H1 (cell line): ENCODE measurements around the gene CELF4. TPM values are rescaled to one million over a fixed set of nuclear protein-coding genes. Genes with fewer than 3 reads are reported as not detected.

Source experiments
- KDM1A ChIP-seq: fragments of 200-600, 300-600 bp; sonication (generic); IDR thresholded peaks from 2 replicates; pipeline ENCODE4 v1.7.1; 2016; ENCODE audit warnings: mild to moderate bottlenecking, low read length, borderline replicate concordance
- KDM5A ChIP-seq: fragments of 200-600 bp; IDR thresholded peaks from 2 replicates; pipeline ENCODE4 v1.7.1; 2012; ENCODE audit warnings: mild to moderate bottlenecking, low read length, inconsistent platforms, mixed read lengths
- NANOG ChIP-seq: IDR thresholded peaks from 2 replicates; pipeline ENCODE4 v1.6.1; 2011; ENCODE audit warnings: low read length, low read depth, mild to moderate bottlenecking, inconsistent platforms; ENCODE audit not compliant: insufficient read depth, poor library complexity, severe bottlenecking
- SIRT6 ChIP-seq: IDR thresholded peaks from one replicate; pipeline ENCODE4 v1.7.1; 2012; ENCODE audit warnings: low read length, inconsistent platforms
- SP2 ChIP-seq: IDR thresholded peaks from 2 replicates; pipeline ENCODE4 v1.6.1; 2012; ENCODE audit warnings: mild to moderate bottlenecking, low read length, inconsistent platforms
- TAF7 ChIP-seq: optimal IDR thresholded peaks from 2 replicates; pipeline ENCODE3; 2011; ENCODE audit warnings: low read depth, mild to moderate bottlenecking, inconsistent platforms, low read length, moderate library complexity, borderline replicate concordance
- polyA plus RNA-seq, 7 experiments: library from polyadenylated mRNA; depleted of rRNA in 3 of 7; stranded (reverse) in 5 of 7; unstranded in 2 of 7; fragments of >200 nt in 5 of 7; fragments of 200-250 nt in 2 of 7; gene quantifications; 1 replicate in 5 of 7; 2 replicates in 1 of 7; 4 replicates in 1 of 7; pipeline versions ENCODE4 v1.2.1 to v1.2.3, GENCODE V29; 2011 to 2013; ENCODE audit warnings: missing spikeins in 2 of 7, mixed read lengths in 2 of 7
- total RNA-seq: library from RNA; stranded (reverse); fragmentation: NEBNext Ultra II Directional; extraction: Animal tissue kit (Norgen Biotek cat#: 25700); gene quantifications from 2 replicates; pipeline ENCODE4 v1.2.1, GENCODE V29; 2021
- TF ChIP-seq, protein P1 (sequence below): IDR thresholded peaks from 2 replicates; pipeline ENCODE4 v1.6.1; 2012; ENCODE audit warnings: low read length, inconsistent platforms
- TF ChIP-seq, protein P2 (sequence below), 3 experiments: IDR thresholded peaks; 1 replicate in 2 of 3; 2 replicates in 1 of 3; pipeline versions ENCODE4 v1.5.1 to v1.6.1; 2011; ENCODE audit warnings: low read length in 3 of 3, mild to moderate bottlenecking in 3 of 3, inconsistent platforms in 2 of 3, low read depth in 1 of 3, moderate library complexity in 1 of 3; ENCODE audit not compliant: insufficient read depth in 1 of 3; ENCODE audit errors: control extremely low read depth in 1 of 3

Gene CELF4
- total and polyA plus RNA-seq, 2 of the 8 experiments (the other 6 are each of a cell fraction or from before 2014, with no cell fraction given), result 1.6 to 3.4 TPM

DNA sequence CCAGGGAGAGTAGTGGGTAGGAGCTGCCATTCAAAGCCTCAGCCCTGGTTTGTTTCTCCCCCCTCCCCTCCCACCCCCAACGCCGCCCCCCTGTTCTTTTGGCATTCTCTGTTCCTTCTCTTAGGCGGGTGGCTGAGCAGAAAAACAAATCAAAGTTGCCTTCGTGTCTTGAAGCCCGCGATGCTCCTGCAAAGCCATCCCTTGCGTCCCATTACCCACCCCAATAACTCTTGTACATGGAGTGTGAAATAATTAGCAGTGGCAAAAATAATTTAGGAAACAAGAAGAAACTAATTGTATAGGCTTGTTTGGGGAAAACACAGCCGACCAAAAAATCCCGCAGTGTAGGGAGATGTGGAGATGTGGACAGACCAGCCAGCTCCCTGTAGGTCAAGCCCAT is 59.6 kb downstream of the CELF4 start (continued):
- no peak for TF ChIP-seq SIRT6
- no peak for TF ChIP-seq SP2
- TF ChIP-seq, protein P1, sequence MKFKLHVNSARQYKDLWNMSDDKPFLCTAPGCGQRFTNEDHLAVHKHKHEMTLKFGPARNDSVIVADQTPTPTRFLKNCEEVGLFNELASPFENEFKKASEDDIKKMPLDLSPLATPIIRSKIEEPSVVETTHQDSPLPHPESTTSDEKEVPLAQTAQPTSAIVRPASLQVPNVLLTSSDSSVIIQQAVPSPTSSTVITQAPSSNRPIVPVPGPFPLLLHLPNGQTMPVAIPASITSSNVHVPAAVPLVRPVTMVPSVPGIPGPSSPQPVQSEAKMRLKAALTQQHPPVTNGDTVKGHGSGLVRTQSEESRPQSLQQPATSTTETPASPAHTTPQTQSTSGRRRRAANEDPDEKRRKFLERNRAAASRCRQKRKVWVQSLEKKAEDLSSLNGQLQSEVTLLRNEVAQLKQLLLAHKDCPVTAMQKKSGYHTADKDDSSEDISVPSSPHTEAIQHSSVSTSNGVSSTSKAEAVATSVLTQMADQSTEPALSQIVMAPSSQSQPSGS, result no peak
- TF ChIP-seq KDM1A, result no peak
- TF ChIP-seq, protein P2, sequence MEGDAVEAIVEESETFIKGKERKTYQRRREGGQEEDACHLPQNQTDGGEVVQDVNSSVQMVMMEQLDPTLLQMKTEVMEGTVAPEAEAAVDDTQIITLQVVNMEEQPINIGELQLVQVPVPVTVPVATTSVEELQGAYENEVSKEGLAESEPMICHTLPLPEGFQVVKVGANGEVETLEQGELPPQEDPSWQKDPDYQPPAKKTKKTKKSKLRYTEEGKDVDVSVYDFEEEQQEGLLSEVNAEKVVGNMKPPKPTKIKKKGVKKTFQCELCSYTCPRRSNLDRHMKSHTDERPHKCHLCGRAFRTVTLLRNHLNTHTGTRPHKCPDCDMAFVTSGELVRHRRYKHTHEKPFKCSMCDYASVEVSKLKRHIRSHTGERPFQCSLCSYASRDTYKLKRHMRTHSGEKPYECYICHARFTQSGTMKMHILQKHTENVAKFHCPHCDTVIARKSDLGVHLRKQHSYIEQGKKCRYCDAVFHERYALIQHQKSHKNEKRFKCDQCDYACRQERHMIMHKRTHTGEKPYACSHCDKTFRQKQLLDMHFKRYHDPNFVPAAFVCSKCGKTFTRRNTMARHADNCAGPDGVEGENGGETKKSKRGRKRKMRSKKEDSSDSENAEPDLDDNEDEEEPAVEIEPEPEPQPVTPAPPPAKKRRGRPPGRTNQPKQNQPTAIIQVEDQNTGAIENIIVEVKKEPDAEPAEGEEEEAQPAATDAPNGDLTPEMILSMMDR (IDR thresholded peaks at IDR 0.05; ENCODE audit: control extremely low read depth in 1 of 3, insufficient read depth in 1 of 3, low read depth in 1 of 3, low read length in 3 of 3), result no peak
- TF ChIP-seq NANOG, result no peak
- TF ChIP-seq TAF7, result no peak
- TF ChIP-seq KDM5A, result no peak
